K562 (cell line): ENCODE data around the gene EPB41L2. TPM values are rescaled to one million over a fixed set of nuclear protein-coding genes. Genes with fewer than 3 reads are reported as not detected.

Experiments used
- CHD7 ChIP-seq: fragments of 200-600 bp; sonication (generic); IDR thresholded peaks from one replicate; pipeline ENCODE4 v1.6.1; 2012; ENCODE audit warnings: mild to moderate bottlenecking, low read depth, low read length, inconsistent platforms
- CSDE1 ChIP-seq, 2 experiments: fragments of 450-650 bp; IDR thresholded peaks; 2 replicates each; pipeline ENCODE4 v1.6.1; 2016; ENCODE audit warnings: mild to moderate bottlenecking in 1 of 2
- ETS1 ChIP-seq: conservative IDR thresholded peaks from 2 replicates; pipeline ENCODE4 v1.6.1; 2011; ENCODE audit warnings: low read depth, mild to moderate bottlenecking, low read length; ENCODE audit not compliant: control insufficient read depth
- KDM2B ChIP-seq: fragments of 250-450 bp; sonication (Bioruptor Pico); IDR thresholded peaks from 2 replicates; pipeline ENCODE4 v1.8.0; 2021; ENCODE audit warnings: mild to moderate bottlenecking, moderate library complexity
- KLF10 ChIP-seq: fragments of 250-450 bp; sonication (Bioruptor Pico); IDR thresholded peaks from 2 replicates; pipeline ENCODE4 v1.6.1; 2021; ENCODE audit warnings: matching md5 sums
- L3MBTL2 ChIP-seq: fragments of 450-650 bp; IDR thresholded peaks from 2 replicates; pipeline ENCODE4 v1.6.1; 2016; ENCODE audit warnings: mild to moderate bottlenecking, moderate library complexity
- NFXL1 ChIP-seq: fragments of 450-650 bp; formaldehyde crosslinking; IDR thresholded peaks from 2 replicates; pipeline ENCODE4 v1.4.0; 2021; ENCODE audit warnings: mild to moderate bottlenecking
- RB1 ChIP-seq: fragments of 450-650 bp; IDR thresholded peaks from 2 replicates; pipeline ENCODE4 v1.6.1; 2017; ENCODE audit warnings: low read depth, mild to moderate bottlenecking
- RBM14 ChIP-seq: fragments of 200-400 bp; formaldehyde crosslinking; IDR thresholded peaks from 2 replicates; pipeline ENCODE4 v1.6.1; 2018; ENCODE audit warnings: low read depth, mild to moderate bottlenecking, low read length, moderate library complexity, borderline replicate concordance; ENCODE audit not compliant: insufficient read depth
- SIN3B ChIP-seq: fragments of 450-650 bp; IDR thresholded peaks from 2 replicates; pipeline ENCODE4 v1.6.1; 2017; ENCODE audit warnings: low read depth, mild to moderate bottlenecking, moderate library complexity
- SNRNP70 ChIP-seq: fragments of 200-400 bp; formaldehyde crosslinking; optimal IDR thresholded peaks from 2 replicates; pipeline ENCODE3; 2017; ENCODE audit warnings: low read depth, low read length
- SRSF7 ChIP-seq: fragments of 200-400 bp; formaldehyde crosslinking; optimal IDR thresholded peaks from 2 replicates; pipeline ENCODE3; 2017; ENCODE audit warnings: mild to moderate bottlenecking, low read depth, low read length
- ZNF316 ChIP-seq: fragments of 450-650 bp; IDR thresholded peaks from 2 replicates; pipeline ENCODE4 v1.6.1; 2016
- polyA plus RNA-seq, 8 experiments: library from polyadenylated mRNA; depleted of rRNA in 4 of 8; stranded (reverse) in 5 of 8; unstranded in 3 of 8; fragments of >200 nt; fragmentation: Nextera tagmentation in 2 of 8; fragmentation: Illumina TruSeq in 1 of 8; extraction: Ambion mirVana in 2 of 8; extraction: Trizol in 1 of 8; gene quantifications; 2 replicates each; pipeline versions ENCODE4 v1.2.1 to v1.2.3, GENCODE V29; 2011 to 2014; ENCODE audit warnings: inconsistent platforms in 1 of 8, missing spikeins in 1 of 8
- total RNA-seq, 7 experiments: library from RNA; depleted of rRNA in 6 of 7; stranded (reverse); fragments of >200 nt in 6 of 7; fragmentation: Illumina TruSeq in 2 of 7; extraction: Trizol in 2 of 7; gene quantifications; 2 replicates each; pipeline versions ENCODE4 v1.2.1 to v1.2.3, GENCODE V29; 2011 to 2021; ENCODE audit warnings: low replicate concordance in 1 of 7

EPB41L2 gene
- total and polyA plus RNA-seq, 9 of the 15 experiments (the other 6 are each of a cell fraction or from before 2014, with no cell fraction given), result 5.1 to 53.6 (median 25.0) TPM

GRCh38 chr6:130929036-130929678, 133.9 kb downstream of the EPB41L2 start (continued):
- TF ChIP-seq CHD7 (no peak), ZNF316 (no peak), KDM2B (CRISPR knock-in tag) (no peak), KLF10 (CRISPR knock-in tag) (no peak), RBM14 (no peak), SNRNP70 (no peak), NFXL1 (CRISPR knock-in tag) (no peak), SRSF7 (no peak), L3MBTL2 (no peak), CSDE1 (IDR thresholded peaks at IDR 0.05) (no peak), SIN3B (no peak), ETS1 (no peak), RB1 (no peak)
